Caco-2 (cell line): ENCODE measurements around the gene CASTOR1. TPM values are rescaled to one million over a fixed set of nuclear protein-coding genes. Genes with fewer than 3 reads are reported as not detected.

ENCODE experiments used
- BruUV-seq: library from RNA; stranded (reverse); fragments of 400-500 nt; replicated peaks from 2 replicates; lab custom pipeline; 2021; lab: Mats Ljungman, UMichigan
- CTCF ChIA-PET: fragments of 300-600 bp; sonication (Branson Sonifier 250); formaldehyde crosslinking; loops from one replicate; lab custom pipeline; 2022; ENCODE audit warnings: antibody characterized with exemption; lab: Charles Lee
- POLR2A ChIA-PET: fragments of 300-600 bp; sonication (Branson Sonifier 250); formaldehyde crosslinking; loops from one replicate; lab custom pipeline; 2022; ENCODE audit warnings: antibody characterized with exemption; lab: Charles Lee
- DNase-seq, 2 experiments: peaks; one replicate each; pipeline versions ENCODE4 v3.0.0 to v3.0.0-alpha.2; 2020 to 2022
- H3K27me3 ChIP-seq: replicated peaks from 2 replicates; pipeline ENCODE4 v1.6.0; 2011; ENCODE audit warnings: low read length; ENCODE audit not compliant: control insufficient read depth, insufficient read depth
- H3K36me3 ChIP-seq: 2 replicates; pipeline ENCODE4 v1.5.1; 2011; ENCODE audit warnings: low read length; ENCODE audit not compliant: control insufficient read depth, insufficient read depth
- H3K4me1 ChIP-seq: fragments of 250-450 bp; sonication (Bioruptor Pico); 2 replicates; pipeline ENCODE4 v1.5.1; 2020; ENCODE audit warnings: mild to moderate bottlenecking
- H3K4me3 ChIP-seq: 2 replicates; pipeline ENCODE4 v1.5.1; 2011; ENCODE audit warnings: low read depth, mild to moderate bottlenecking, control low read depth, low read length
- H3K9me3 ChIP-seq: fragments of 250-450 bp; sonication (Bioruptor Pico); 2 replicates; pipeline ENCODE4 v1.5.1; 2020; ENCODE audit warnings: mild to moderate bottlenecking, moderate library complexity
- H3K27ac Mint-ChIP-seq: one replicate; pipeline ENCODE4 v1.8.0; 2022; ENCODE audit warnings: mixed read lengths; ENCODE audit not compliant: unreplicated experiment
- H3K27me3 Mint-ChIP-seq: one replicate; pipeline ENCODE4 v1.8.0; 2022; ENCODE audit warnings: mixed read lengths; ENCODE audit not compliant: insufficient read depth, unreplicated experiment
- H3K36me3 Mint-ChIP-seq: one replicate; pipeline ENCODE4 v1.8.0; 2022; ENCODE audit warnings: mild to moderate bottlenecking, mixed read lengths; ENCODE audit not compliant: insufficient read depth, unreplicated experiment
- H3K4me1 Mint-ChIP-seq: one replicate; pipeline ENCODE4 v1.8.0; 2022; ENCODE audit warnings: low read depth, mixed read lengths; ENCODE audit not compliant: unreplicated experiment
- H3K4me3 Mint-ChIP-seq: one replicate; pipeline ENCODE4 v1.8.0; 2022; ENCODE audit warnings: mild to moderate bottlenecking, moderate library complexity, mixed read lengths; ENCODE audit not compliant: unreplicated experiment
- H3K9me3 Mint-ChIP-seq: one replicate; pipeline ENCODE4 v1.8.0; 2022; ENCODE audit warnings: mixed read lengths; ENCODE audit not compliant: unreplicated experiment
- CTCF ChIP-seq, 2 experiments: fragments of 200-600 bp in 1 of 2; IDR thresholded peaks; 1 replicate in 1 of 2; 2 replicates in 1 of 2; pipeline versions ENCODE4 v1.5.1 to v1.8.0; 2011 to 2022; ENCODE audit warnings: antibody characterized with exemption in 1 of 2, control low read depth in 1 of 2, inconsistent platforms in 1 of 2, low read depth in 1 of 2, low read length in 1 of 2, mild to moderate bottlenecking in 1 of 2, moderate library complexity in 1 of 2; ENCODE audit not compliant: insufficient read depth in 1 of 2, severe bottlenecking in 1 of 2, unreplicated experiment in 1 of 2
- intact Hi-C: fragments of 100-400 bp; cut with micrococcal nuclease; formaldehyde crosslinking; loops from one replicate; pipeline ENCODE4 v1.10.0; 2022; ENCODE audit not compliant: unreplicated experiment
- total RNA-seq: library from RNA; stranded (reverse); gene quantifications from 2 replicates; pipeline ENCODE4 v1.2.3, GENCODE V29; 2022

CASTOR1 gene
- total RNA-seq, 1 experiment from 2014 or later, result 6.3 TPM

GRCh38 chr22:30313527-30314363 lies 24.4 kb upstream of the CASTOR1 start:
- H3K36me3 ChIP-seq, result no peaks in the 10 kb centered on the region
- BruUV-seq, result no TSS peak
- Mint-ChIP-seq H3K27me3 (no peaks in the 10 kb centered on the region), H3K27ac (no peak overlapping the region), H3K9me3 (no peaks in the 10 kb centered on the region), H3K4me1 (peaks cover 27% of the 10 kb centered on the region), H3K4me3 (no peak overlapping the region), H3K36me3 (no peaks in the 10 kb centered on the region)
- no peaks in the 10 kb centered on the region for H3K9me3 ChIP-seq
- no peaks in the 10 kb centered on the region for H3K27me3 ChIP-seq
- 0 out of 2 replicates have a peak, but pooled peaks cover 4% of the 10 kb centered on the region for H3K4me1 ChIP-seq
- TF ChIP-seq CTCF (IDR thresholded peaks at IDR 0.05; ENCODE audit: insufficient read depth in 1 of 2, low read depth in 1 of 2, low read length in 1 of 2, severe bottlenecking in 1 of 2, unreplicated experiment in 1 of 2), result no peak
- POLR2A ChIA-PET, result no interaction called here
- no peak for DNase-seq
- CTCF ChIA-PET, result no interaction called here
- H3K4me3 ChIP-seq, result no peak overlapping the region
- intact Hi-C loops, result no loop called here

- no peaks in the 10 kb centered on the region for H3K9me3 ChIP-seq
- Mint-ChIP-seq H3K4me1 (peaks cover 28% of the 10 kb centered on the region), H3K4me3 (no peak overlapping the region), H3K36me3 (no peaks in the 10 kb centered on the region), H3K27me3 (no peaks in the 10 kb centered on the region), H3K9me3 (no peaks in the 10 kb centered on the region), H3K27ac (no peak overlapping the region)
- no peaks in the 10 kb centered on the region for H3K27me3 ChIP-seq
- no TSS peak for BruUV-seq
- intact Hi-C loops, result no loop called here
- POLR2A ChIA-PET, result no interaction called here
- 0 out of 2 replicates have a peak, but pooled peaks cover 4% of the 10 kb centered on the region for H3K4me1 ChIP-seq
- H3K36me3 ChIP-seq, result no peaks in the 10 kb centered on the region
- no peak for TF ChIP-seq CTCF (IDR thresholded peaks at IDR 0.05; ENCODE audit: insufficient read depth in 1 of 2, low read depth in 1 of 2, low read length in 1 of 2, severe bottlenecking in 1 of 2, unreplicated experiment in 1 of 2)
- DNase-seq, result no peak
- CTCF ChIA-PET, result no interaction called here
- H3K4me3 ChIP-seq, result no peak overlapping the region
These were observed 22.7 kb upstream of the CASTOR1 start for GRCh38 chr22:30312053-30312452.

- Mint-ChIP-seq H3K4me1 (peaks cover 28% of the 10 kb centered on the region), H3K27ac (no peak overlapping the region), H3K9me3 (no peaks in the 10 kb centered on the region), H3K27me3 (no peaks in the 10 kb centered on the region), H3K36me3 (no peaks in the 10 kb centered on the region), H3K4me3 (no peak overlapping the region)
- TF ChIP-seq CTCF (IDR thresholded peaks at IDR 0.05; ENCODE audit: insufficient read depth in 1 of 2, low read depth in 1 of 2, low read length in 1 of 2, severe bottlenecking in 1 of 2, unreplicated experiment in 1 of 2), result no peak
- POLR2A ChIA-PET, result no interaction called here
- intact Hi-C loops, result no loop called here
- H3K27me3 ChIP-seq, result no peaks in the 10 kb centered on the region
- H3K9me3 ChIP-seq, result no peaks in the 10 kb centered on the region
- no TSS peak for BruUV-seq
- CTCF ChIA-PET, result no interaction called here
- DNase-seq, result no peak
- H3K36me3 ChIP-seq, result no peaks in the 10 kb centered on the region
- H3K4me1 ChIP-seq, result 0 out of 2 replicates have a peak, but pooled peaks cover 4% of the 10 kb centered on the region
- H3K4me3 ChIP-seq, result no peak overlapping the region
These were observed 21.8 kb upstream of the CASTOR1 start for GRCh38 chr22:30310881-30311771.
